GM12865 (cell line): ENCODE data around the gene HIPK4.

Experiments used
- DNase-seq: peaks from one replicate; pipeline ENCODE4 v3.0.0; 2010; ENCODE audit warnings: low read depth
- H3K4me3 ChIP-seq: 2 replicates; pipeline ENCODE4 v1.5.1; 2011; ENCODE audit warnings: mild to moderate bottlenecking, low read depth, low read length, control low read depth
- CTCF ChIP-seq: IDR thresholded peaks from 2 replicates; pipeline ENCODE4 v1.5.1; 2011; ENCODE audit warnings: low read length, control low read depth, low read depth, inconsistent platforms; ENCODE audit not compliant: insufficient read depth; ENCODE audit errors: missing control alignments

The HIPK4 gene

GRCh38 chr19:40424637-40425449 lies 34.9 kb upstream of the HIPK4 start:
- peak overlapping the region; percentile 80 for H3K4me3 ChIP-seq
- DNase-seq: peak; percentile 24
- TF ChIP-seq CTCF: no peak

GRCh38 chr19:40423938-40424337 lies 34.0 kb upstream of the HIPK4 start:
- H3K4me3 ChIP-seq: peak overlapping the region; percentile 80
- no peak for DNase-seq
- TF ChIP-seq CTCF: no peak

GRCh38 chr19:40422748-40423566 lies 33.0 kb upstream of the HIPK4 start:
- H3K4me3 ChIP-seq: no peak overlapping the region
- no peak for DNase-seq
- no peak for TF ChIP-seq CTCF

- no peak for TF ChIP-seq CTCF
Observed at GRCh38 chr19:40421993-40422747, 32.2 kb upstream of the HIPK4 start.

GRCh38 chr19:40420766-40421765 lies 31.1 kb upstream of the HIPK4 start:
- H3K4me3 ChIP-seq: peak overlapping the region; percentile 83
- TF ChIP-seq CTCF: peak; percentile 95
- peak; percentile 89 for DNase-seq

More at GRCh38 chr19:40421993-40422747, 32.2 kb upstream of the HIPK4 start:
- DNase-seq: no peak
- H3K4me3 ChIP-seq: no peak overlapping the region

GRCh38 chr19:40420451-40420765 lies 30.4 kb upstream of the HIPK4 start:
- no peak for TF ChIP-seq CTCF
- H3K4me3 ChIP-seq: peak overlapping the region; percentile 83
- DNase-seq: no peak
